WTC11 (cell line): Measurements from ENCODE around the gene LRRC49. TPM values are rescaled to one million over a fixed set of nuclear protein-coding genes. Genes with fewer than 3 reads are reported as not detected.

ENCODE experiments used
- ATAC-seq: fragments of 200-7000 bp; cut with Tn5 transposase; 2 replicates; pipeline ENCODE4 v1.10.0; 2021; ENCODE audit warnings: mild to moderate bottlenecking, moderate library complexity
- CTCF ChIA-PET: fragments of 300-600 bp; sonication (Branson Sonifier 250); formaldehyde crosslinking; loops from one replicate; lab custom pipeline; 2021; ENCODE audit warnings: antibody characterized with exemption; lab: Charles Lee
- POLR2A ChIA-PET: fragments of 350-600 bp; sonication (Branson Sonifier 250); formaldehyde crosslinking; loops from one replicate; lab custom pipeline; 2021; ENCODE audit warnings: antibody characterized with exemption; lab: Charles Lee
- DNase-seq: peaks from one replicate; pipeline ENCODE4 v3.0.0; 2021; ENCODE audit warnings: low spot score
- H3K27ac Mint-ChIP-seq: 2 replicates; pipeline ENCODE4 v1.8.0; 2021; ENCODE audit warnings: mixed read lengths
- H3K27me3 Mint-ChIP-seq: 2 replicates; pipeline ENCODE4 v1.8.0; 2021; ENCODE audit warnings: low read depth, mild to moderate bottlenecking, moderate library complexity, mixed read lengths
- H3K36me3 Mint-ChIP-seq: 2 replicates; pipeline ENCODE4 v1.8.0; 2021; ENCODE audit warnings: mixed read lengths
- H3K4me1 Mint-ChIP-seq: 2 replicates; pipeline ENCODE4 v1.8.0; 2022; ENCODE audit warnings: mixed read lengths
- H3K4me3 Mint-ChIP-seq: 2 replicates; pipeline ENCODE4 v1.8.0; 2021; ENCODE audit warnings: mild to moderate bottlenecking, moderate library complexity, mixed read lengths
- H3K9me3 Mint-ChIP-seq: 2 replicates; pipeline ENCODE4 v1.8.0; 2021; ENCODE audit warnings: mixed read lengths
- CREB1 ChIP-seq: sonication (generic); formaldehyde crosslinking; IDR thresholded peaks from 2 replicates; pipeline ENCODE4 v1.8.0; 2023; ENCODE audit warnings: mild to moderate bottlenecking, missing genetic modification reagents
- ETV6 ChIP-seq: sonication (generic); formaldehyde crosslinking; IDR thresholded peaks from 2 replicates; pipeline ENCODE4 v1.8.1; 2022; ENCODE audit warnings: mild to moderate bottlenecking, missing genetic modification reagents
- IRF2 ChIP-seq: sonication (generic); formaldehyde crosslinking; IDR thresholded peaks from 2 replicates; pipeline ENCODE4 v1.8.0; 2022; ENCODE audit warnings: low read depth, missing genetic modification reagents, borderline replicate concordance
- MLX ChIP-seq: sonication (generic); formaldehyde crosslinking; IDR thresholded peaks from 2 replicates; pipeline ENCODE4 v1.8.1; 2023; ENCODE audit warnings: mild to moderate bottlenecking, missing genetic modification reagents, moderate library complexity
- NFATC4 ChIP-seq: fragments of 250-450 bp; sonication (Bioruptor Pico); IDR thresholded peaks from 2 replicates; pipeline ENCODE4 v1.9.0; 2021; ENCODE audit warnings: mild to moderate bottlenecking
- OVOL2 ChIP-seq: fragments of 250-450 bp; sonication (Bioruptor Pico); IDR thresholded peaks from 2 replicates; pipeline ENCODE4 v1.9.0; 2021; ENCODE audit warnings: mild to moderate bottlenecking, borderline replicate concordance
- RELA ChIP-seq: sonication (generic); formaldehyde crosslinking; IDR thresholded peaks from 2 replicates; pipeline ENCODE4 v1.8.1; 2022; ENCODE audit warnings: missing genetic modification reagents, mild to moderate bottlenecking, borderline replicate concordance
- SMAD3 ChIP-seq: sonication (generic); formaldehyde crosslinking; IDR thresholded peaks from 2 replicates; pipeline ENCODE4 v1.8.0; 2022; ENCODE audit warnings: missing genetic modification reagents, mild to moderate bottlenecking, borderline replicate concordance
- ZNF232 ChIP-seq: sonication (generic); formaldehyde crosslinking; IDR thresholded peaks from 2 replicates; pipeline ENCODE4 v1.8.0; 2022; ENCODE audit warnings: mild to moderate bottlenecking, missing genetic modification reagents
- ZNF396 ChIP-seq: fragments of 250-450 bp; sonication (Bioruptor Pico); IDR thresholded peaks from 2 replicates; pipeline ENCODE4 v1.8.0; 2021; ENCODE audit warnings: mild to moderate bottlenecking, moderate library complexity, borderline replicate concordance
- total RNA-seq: library from RNA; stranded (reverse); gene quantifications from 3 replicates; pipeline ENCODE4 v1.2.3, GENCODE V29; 2021
- TF ChIP-seq, protein P1 (sequence below): sonication (generic); formaldehyde crosslinking; IDR thresholded peaks from 2 replicates; pipeline ENCODE4 v1.8.1; 2022; ENCODE audit warnings: mild to moderate bottlenecking, missing genetic modification reagents, moderate library complexity, borderline replicate concordance
- TF ChIP-seq, protein P2 (sequence below): sonication (generic); formaldehyde crosslinking; IDR thresholded peaks from 2 replicates; pipeline ENCODE4 v1.8.1; 2023; ENCODE audit warnings: mild to moderate bottlenecking, missing genetic modification reagents
- TF ChIP-seq, protein P3 (sequence below): fragments of 250-450 bp; sonication (Bioruptor Pico); IDR thresholded peaks from 2 replicates; pipeline ENCODE4 v1.8.0; 2021; ENCODE audit warnings: mild to moderate bottlenecking
- TF ChIP-seq, protein P4 (sequence below): sonication (generic); formaldehyde crosslinking; IDR thresholded peaks from 2 replicates; pipeline ENCODE4 v1.8.1; 2023; ENCODE audit warnings: mild to moderate bottlenecking, missing genetic modification reagents
- TF ChIP-seq, protein P5 (sequence below): sonication (generic); formaldehyde crosslinking; IDR thresholded peaks from 2 replicates; pipeline ENCODE4 v1.8.1; 2023; ENCODE audit warnings: mild to moderate bottlenecking, moderate library complexity, missing genetic modification reagents
- TF ChIP-seq, protein P6 (sequence below): sonication (generic); formaldehyde crosslinking; IDR thresholded peaks from 2 replicates; pipeline ENCODE4 v1.8.1; 2022; ENCODE audit warnings: missing genetic modification reagents, borderline replicate concordance

LRRC49 gene
- total RNA-seq, 1 experiment from 2014 or later = 6.9 TPM

- Mint-ChIP-seq H3K4me1 (no peaks in the 10 kb centered on the region), H3K27me3 (peaks cover 3% of the 10 kb centered on the region; the same call in 1 of the 2 replicates), H3K4me3 (no peak overlapping the region), H3K36me3 (no peaks in the 10 kb centered on the region), H3K27ac (no peak overlapping the region), H3K9me3 (0 out of 2 replicates have a peak, but pooled peaks cover 5% of the 10 kb centered on the region)
- TF ChIP-seq, protein P1, sequence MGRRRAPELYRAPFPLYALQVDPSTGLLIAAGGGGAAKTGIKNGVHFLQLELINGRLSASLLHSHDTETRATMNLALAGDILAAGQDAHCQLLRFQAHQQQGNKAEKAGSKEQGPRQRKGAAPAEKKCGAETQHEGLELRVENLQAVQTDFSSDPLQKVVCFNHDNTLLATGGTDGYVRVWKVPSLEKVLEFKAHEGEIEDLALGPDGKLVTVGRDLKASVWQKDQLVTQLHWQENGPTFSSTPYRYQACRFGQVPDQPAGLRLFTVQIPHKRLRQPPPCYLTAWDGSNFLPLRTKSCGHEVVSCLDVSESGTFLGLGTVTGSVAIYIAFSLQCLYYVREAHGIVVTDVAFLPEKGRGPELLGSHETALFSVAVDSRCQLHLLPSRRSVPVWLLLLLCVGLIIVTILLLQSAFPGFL (CRISPR knock-in tag) = no peak
- no peak for TF ChIP-seq CREB1 (CRISPR knock-in tag)
- no peak for TF ChIP-seq MLX (CRISPR knock-in tag)
- POLR2A ChIA-PET = no interaction called here
- no peak for DNase-seq
- CTCF ChIA-PET = no interaction called here
- no peak for ATAC-seq
These were observed 29.0 kb upstream of the LRRC49 start for GRCh38 chr15:70863450-70864218.

DNA sequence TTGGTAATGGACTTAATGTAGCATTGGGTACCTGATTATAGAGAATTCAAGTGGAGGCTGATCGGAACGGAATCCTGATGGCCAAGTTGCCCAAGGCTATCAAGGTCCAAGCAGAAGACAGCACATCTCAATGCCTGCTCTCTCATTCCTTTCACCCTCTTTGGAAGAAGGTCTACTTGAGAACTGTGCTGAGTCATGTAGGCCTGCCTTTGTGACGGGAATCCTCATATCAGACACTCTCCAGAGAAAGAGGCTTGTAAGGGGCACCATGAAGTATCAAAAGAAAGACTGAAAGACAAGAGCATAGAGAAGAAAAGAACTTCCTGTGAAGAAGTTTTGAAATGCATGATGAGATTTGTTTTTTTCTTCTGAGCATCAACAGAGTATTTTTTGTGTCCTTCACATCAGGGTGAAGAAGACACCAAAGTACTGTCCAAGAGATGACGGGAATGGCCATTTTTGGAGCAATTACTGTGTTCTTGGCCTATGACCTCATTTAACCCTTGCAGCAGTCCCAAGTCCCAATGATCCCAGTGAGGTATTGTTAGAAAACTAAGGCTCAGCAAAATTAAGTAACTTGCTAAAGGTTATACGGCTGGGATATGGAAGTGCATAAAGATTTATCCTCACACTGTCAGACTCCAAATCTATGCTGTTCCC is 25.5 kb upstream of the LRRC49 start:
- no peaks in the 10 kb centered on the region for H3K27me3 Mint-ChIP-seq
- no peak overlapping the region for H3K4me3 Mint-ChIP-seq
- H3K36me3 Mint-ChIP-seq = no peaks in the 10 kb centered on the region; the same call in 1 of the 2 replicates
- H3K9me3 Mint-ChIP-seq = peaks cover 3% of the 10 kb centered on the region; the same call in 1 of the 2 replicates
- H3K4me1 Mint-ChIP-seq = no peaks in the 10 kb centered on the region
- H3K27ac Mint-ChIP-seq = no peak overlapping the region
- ChIA-PET POLR2A (no interaction called here), CTCF (no interaction called here)
- no peak for ATAC-seq
- DNase-seq = no peak
- TF ChIP-seq SMAD3 (CRISPR knock-in tag) (no peak), ETV6 (CRISPR knock-in tag) (no peak), ZNF232 (CRISPR knock-in tag) (no peak), NFATC4 (CRISPR knock-in tag) (no peak), OVOL2 (CRISPR knock-in tag) (no peak), IRF2 (CRISPR knock-in tag) (no peak), RELA (CRISPR knock-in tag) (no peak), MLX (CRISPR knock-in tag) (no peak), ZNF396 (CRISPR knock-in tag) (no peak)
- TF ChIP-seq, protein P2, sequence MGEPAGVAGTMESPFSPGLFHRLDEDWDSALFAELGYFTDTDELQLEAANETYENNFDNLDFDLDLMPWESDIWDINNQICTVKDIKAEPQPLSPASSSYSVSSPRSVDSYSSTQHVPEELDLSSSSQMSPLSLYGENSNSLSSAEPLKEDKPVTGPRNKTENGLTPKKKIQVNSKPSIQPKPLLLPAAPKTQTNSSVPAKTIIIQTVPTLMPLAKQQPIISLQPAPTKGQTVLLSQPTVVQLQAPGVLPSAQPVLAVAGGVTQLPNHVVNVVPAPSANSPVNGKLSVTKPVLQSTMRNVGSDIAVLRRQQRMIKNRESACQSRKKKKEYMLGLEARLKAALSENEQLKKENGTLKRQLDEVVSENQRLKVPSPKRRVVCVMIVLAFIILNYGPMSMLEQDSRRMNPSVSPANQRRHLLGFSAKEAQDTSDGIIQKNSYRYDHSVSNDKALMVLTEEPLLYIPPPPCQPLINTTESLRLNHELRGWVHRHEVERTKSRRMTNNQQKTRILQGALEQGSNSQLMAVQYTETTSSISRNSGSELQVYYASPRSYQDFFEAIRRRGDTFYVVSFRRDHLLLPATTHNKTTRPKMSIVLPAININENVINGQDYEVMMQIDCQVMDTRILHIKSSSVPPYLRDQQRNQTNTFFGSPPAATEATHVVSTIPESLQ (CRISPR knock-in tag) = no peak
- TF ChIP-seq, protein P3, sequence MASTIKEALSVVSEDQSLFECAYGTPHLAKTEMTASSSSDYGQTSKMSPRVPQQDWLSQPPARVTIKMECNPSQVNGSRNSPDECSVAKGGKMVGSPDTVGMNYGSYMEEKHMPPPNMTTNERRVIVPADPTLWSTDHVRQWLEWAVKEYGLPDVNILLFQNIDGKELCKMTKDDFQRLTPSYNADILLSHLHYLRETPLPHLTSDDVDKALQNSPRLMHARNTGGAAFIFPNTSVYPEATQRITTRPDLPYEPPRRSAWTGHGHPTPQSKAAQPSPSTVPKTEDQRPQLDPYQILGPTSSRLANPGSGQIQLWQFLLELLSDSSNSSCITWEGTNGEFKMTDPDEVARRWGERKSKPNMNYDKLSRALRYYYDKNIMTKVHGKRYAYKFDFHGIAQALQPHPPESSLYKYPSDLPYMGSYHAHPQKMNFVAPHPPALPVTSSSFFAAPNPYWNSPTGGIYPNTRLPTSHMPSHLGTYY (CRISPR knock-in tag) = no peak
- TF ChIP-seq, protein P4, sequence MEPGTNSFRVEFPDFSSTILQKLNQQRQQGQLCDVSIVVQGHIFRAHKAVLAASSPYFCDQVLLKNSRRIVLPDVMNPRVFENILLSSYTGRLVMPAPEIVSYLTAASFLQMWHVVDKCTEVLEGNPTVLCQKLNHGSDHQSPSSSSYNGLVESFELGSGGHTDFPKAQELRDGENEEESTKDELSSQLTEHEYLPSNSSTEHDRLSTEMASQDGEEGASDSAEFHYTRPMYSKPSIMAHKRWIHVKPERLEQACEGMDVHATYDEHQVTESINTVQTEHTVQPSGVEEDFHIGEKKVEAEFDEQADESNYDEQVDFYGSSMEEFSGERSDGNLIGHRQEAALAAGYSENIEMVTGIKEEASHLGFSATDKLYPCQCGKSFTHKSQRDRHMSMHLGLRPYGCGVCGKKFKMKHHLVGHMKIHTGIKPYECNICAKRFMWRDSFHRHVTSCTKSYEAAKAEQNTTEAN (CRISPR knock-in tag) = no peak
- TF ChIP-seq, protein P5, sequence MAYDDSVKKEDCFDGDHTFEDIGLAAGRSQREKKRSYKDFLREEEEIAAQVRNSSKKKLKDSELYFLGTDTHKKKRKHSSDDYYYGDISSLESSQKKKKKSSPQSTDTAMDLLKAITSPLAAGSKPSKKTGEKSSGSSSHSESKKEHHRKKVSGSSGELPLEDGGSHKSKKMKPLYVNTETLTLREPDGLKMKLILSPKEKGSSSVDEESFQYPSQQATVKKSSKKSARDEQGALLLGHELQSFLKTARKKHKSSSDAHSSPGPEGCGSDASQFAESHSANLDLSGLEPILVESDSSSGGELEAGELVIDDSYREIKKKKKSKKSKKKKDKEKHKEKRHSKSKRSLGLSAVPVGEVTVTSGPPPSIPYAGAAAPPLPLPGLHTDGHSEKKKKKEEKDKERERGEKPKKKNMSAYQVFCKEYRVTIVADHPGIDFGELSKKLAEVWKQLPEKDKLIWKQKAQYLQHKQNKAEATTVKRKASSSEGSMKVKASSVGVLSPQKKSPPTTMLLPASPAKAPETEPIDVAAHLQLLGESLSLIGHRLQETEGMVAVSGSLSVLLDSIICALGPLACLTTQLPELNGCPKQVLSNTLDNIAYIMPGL (CRISPR knock-in tag) = no peak
- TF ChIP-seq, protein P6, sequence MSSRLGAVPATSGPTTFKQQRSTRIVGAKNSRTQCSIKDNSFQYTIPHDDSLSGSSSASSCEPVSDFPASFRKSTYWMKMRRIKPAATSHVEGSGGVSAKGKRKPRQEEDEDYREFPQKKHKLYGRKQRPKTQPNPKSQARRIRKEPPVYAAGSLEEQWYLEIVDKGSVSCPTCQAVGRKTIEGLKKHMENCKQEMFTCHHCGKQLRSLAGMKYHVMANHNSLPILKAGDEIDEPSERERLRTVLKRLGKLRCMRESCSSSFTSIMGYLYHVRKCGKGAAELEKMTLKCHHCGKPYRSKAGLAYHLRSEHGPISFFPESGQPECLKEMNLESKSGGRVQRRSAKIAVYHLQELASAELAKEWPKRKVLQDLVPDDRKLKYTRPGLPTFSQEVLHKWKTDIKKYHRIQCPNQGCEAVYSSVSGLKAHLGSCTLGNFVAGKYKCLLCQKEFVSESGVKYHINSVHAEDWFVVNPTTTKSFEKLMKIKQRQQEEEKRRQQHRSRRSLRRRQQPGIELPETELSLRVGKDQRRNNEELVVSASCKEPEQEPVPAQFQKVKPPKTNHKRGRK (CRISPR knock-in tag) = no peak
